ENCODE results near the gene F5.

GRCh38 chr1:169499807-169500206, 86.5 kb downstream of the F5 start:
- TF ChIP-seq CTCF (IDR thresholded peaks at IDR 0.05 in 2 of 3, conservative IDR thresholded peaks at IDR 0.05 in 1 of 3; ENCODE audit: borderline replicate concordance in 1 of 3, insufficient read depth in 1 of 3, low read depth in 2 of 3, low read length in 2 of 3) (no peak), REST (IDR thresholded peaks at IDR 0.05; ENCODE audit: low read depth) (no peak), YY1 (IDR thresholded peaks at IDR 0.05; ENCODE audit: extremely low read depth, insufficient replicate concordance, low read depth, low read length) (no peak), RAD21 (IDR thresholded peaks at IDR 0.05; ENCODE audit: low read depth) (no peak)
